Measurements from ENCODE around the gene OTUB1.

OTUB1 gene

DNA sequence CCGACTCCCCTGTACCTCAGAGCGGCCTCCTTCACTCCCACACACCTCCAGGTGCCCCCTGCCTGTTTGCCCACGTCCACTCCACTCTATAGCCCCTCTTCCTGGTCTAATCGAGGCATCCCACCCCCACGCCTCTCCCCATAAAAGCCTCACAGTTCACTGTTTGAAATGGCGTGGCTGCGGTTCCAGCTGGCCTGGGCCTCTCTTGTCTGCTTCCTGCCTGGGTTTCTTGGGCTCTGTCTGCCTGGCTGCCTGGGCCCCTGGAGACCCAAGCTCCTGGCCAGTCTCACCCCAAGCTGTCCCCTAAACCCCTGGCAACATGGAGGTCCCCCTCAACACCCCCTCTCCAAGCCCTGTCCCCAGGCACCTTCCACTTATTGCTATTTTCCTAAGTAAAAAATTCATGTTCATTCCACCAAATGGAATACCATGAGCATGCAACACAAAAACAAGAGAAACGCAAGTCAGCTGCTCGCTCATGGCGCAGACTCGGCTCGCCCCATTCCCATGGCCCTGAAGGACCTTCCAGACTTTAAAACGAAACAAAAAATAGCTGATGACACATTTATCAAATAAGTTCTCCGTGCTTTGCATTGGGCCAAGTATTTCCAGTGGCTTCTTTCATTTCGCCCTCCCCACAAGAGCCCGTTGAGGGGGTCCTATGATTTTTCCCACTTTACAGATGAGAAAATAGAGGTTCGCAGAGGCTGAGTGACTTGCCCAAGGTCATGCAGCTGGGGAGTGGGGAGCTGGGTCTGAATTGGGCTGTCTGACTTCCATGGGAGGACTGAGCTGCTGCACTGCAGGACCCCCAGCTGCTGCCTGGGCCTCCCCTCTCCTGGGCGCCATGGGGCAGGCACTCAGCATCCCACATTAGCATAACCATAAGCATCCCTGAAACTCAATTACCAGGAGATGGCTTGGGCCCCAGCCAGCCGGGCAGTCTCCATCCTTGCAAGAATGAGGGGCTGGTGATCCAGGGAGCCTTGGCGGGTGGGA lies 37.8 kb downstream of the OTUB1 start:
- DNase-seq (ENCODE audit: low spot score): no peak

DNA sequence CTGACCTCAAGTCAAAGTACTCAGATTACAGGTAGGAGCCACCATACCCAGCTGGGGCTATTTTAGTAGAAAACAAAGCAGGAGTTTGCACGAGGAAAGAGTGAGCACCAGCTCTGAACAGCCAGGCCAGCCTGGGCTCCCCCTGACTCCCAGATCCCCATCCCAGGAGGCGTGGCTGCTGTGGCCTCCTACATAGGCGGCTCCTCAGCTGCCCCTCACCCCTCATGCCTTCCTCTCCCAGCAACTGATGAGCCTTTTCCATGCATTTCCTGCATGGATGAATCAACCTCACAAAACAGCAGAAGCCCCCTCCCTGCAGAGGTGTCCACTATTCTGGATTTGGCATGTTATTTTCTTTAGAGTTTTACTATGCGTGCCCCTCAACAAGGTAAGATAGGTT lies 39.0 kb downstream of the OTUB1 start:
- no peak for DNase-seq (ENCODE audit: low spot score)

DNA sequence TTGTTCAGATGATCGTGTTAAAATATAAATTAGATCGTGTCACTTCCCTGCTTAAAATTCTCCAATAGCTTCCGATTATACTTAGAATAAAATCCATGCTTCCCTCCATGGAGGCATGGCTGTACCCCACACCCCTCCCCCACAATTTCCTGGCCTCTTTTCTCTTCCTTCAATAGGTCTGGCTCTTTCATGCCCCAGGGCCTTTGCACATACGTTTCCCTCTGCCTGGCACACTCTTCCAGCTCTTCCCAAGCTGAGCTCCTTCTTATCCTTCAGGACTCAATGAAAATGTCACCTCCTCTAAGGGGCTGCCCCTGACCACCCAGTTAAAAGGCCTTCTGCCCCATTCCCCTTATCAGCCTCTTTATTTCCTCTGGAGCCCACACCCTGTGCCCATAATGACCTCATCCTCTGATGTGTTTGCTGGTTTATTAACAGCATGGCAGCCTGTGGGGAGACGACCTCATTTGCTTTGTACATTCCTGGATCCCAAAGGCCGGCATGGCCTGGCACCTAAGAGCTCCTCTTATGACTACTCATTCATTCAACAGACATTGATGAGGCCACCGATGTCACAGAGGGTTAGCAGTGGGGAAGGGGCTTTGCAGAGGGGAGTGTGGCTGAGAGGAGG lies 40.5 kb downstream of the OTUB1 start:
- no peak for DNase-seq (ENCODE audit: low spot score)

DNA sequence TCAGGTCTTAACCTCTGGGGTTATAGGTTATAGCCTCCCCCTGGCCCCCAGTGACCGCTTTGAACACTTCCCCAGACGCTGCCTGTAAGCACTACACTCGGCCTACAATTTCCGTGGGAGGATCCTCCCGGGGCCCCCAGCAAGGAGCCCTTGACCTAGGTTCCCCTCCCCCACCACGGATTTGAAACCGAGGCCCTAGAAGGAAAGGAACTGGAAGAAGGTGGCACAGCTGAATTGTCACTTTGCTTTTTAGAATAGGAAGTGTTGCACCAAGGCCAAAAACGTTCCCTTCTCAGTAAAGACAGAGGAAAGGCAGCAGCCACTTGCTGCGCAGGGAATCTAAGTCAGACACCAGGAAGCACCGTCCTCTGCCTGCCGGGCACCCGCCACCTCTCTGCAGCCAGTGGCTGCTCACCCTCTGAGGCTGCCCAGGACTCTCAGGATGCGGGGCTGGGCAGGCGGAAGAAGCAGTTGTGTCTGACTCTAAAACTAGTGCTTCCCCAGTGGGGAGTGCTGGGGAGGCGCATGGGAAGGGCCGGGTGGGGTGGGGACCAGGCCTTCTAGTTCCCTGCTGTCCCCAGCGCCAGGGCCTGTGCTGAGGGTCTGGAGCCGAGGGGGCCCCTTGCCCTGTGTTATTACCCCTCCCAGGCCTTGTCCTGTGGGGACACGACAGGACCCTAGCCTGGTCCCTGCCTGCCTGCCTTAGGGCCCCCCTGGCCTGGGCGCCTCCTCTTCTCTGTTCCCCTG lies 41.6 kb downstream of the OTUB1 start:
- DNase-seq (ENCODE audit: low spot score): no peak

DNA sequence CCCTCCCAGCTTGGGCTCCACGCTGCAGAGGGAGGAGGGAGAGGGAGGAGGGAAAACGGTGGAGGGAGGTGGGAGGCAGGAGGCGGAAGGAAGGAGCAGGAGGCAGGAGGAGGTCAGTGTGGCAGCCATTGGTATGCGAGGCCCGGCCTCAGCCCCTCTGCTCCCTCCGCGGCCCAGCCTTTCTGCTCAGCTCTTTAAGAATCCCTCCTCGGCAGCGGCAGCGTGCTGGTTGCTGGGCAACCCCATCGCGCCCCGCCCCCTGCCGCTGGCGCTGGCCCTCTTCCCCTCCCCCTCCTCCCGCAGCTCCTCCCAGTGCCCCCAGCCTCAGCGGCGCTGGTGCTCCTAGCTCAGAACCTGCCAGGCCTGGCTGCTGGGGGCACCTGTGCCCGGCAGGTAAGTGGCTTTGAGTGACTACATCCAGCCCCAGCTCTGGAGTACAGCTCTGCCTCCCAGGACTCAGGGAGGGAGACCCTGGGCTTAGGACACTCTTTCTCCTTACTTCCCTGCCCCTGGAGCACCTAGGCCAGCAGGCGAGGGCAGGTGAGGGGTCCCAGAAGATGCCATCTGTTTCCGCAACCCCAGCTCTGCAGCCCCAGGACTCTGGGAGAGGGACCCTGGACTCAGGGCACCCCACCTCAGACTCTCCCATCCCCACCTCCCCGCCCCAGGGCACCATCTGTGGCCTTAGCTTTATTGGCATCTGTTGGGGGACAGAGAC lies 42.3 kb downstream of the OTUB1 start:
- peak; percentile 23 for DNase-seq (ENCODE audit: low spot score)

DNA sequence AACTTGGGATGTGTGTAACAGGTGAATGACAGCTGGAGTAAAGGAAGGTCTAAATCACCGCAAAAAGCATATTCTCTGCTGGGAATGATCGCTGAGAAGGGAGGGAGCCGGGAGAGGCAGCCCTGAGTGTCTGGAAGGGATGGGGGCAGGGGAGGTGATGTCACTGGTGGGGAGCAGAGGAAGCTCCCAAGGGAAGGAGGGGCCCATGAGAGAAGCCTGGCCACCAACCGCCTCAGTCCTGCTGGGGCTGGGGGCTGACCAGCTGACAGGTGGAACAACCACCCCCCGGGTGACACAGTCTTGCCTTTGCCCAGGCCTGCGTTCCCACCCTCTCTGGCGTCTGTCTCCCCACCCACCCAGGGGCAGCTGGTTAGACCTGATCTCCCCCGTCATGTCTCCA lies 43.5 kb downstream of the OTUB1 start:
- no peak for DNase-seq (ENCODE audit: low spot score)

DNA sequence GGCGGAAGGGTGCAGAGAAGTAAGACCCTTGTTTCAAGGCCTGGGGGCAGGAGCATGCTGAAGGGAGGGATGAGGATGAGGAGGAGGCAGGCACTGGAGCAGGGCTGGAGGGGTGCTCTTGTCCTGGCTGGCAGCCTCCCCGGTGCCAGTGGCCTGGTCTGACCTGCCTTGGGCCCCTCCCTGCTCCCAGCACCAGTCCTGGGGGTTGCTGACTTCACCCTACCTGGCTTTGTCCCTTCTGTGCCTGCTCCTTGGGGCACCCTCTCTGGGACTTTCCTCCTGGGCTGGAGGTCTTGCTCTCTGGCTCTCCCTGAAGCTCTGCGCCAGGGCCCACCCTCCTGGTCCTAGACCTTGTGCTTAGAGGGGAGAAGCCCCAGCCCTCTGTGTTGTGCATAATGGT lies 44.8 kb downstream of the OTUB1 start:
- no peak for DNase-seq (ENCODE audit: low spot score)

DNA sequence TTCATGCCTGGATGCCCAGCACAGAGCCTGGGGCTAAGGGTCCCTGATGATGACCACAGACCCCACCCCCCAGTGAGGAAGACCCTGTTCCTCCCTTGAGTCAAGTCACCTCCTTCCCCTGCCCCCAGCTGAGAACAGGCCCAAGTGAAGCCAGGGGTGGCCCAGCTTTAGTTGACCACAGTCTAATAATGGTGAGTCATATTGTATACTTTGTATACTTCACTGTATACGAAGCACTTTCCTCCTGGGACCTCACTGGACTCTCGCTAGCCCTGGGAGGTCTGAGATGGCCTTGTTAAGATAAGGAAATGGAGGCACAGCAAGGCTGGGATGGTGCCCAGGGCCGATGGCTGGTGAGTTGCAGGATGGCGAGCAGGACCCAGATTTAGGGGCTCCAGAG lies 45.8 kb downstream of the OTUB1 start:
- DNase-seq (ENCODE audit: low spot score): no peak

DNA sequence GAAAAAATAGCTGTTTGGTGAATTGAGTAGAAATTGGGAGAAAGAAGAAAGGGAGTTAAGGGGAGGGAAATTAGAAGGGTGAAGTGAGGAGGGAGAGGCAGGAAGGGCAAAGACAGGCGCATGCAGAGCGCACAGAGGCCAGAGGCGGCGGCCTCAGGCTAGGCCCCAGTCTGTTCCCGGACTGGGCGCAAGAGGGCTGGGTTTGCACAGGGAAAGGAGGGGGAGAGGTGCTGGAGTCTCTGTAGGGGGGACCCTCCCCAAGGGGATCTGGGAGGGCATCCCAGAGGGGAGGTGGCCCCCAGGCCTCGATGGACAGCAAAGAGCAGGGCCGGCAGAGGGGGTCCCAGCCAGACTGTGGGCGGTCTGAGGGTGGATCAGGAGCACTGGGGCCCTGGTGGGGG lies 48.2 kb downstream of the OTUB1 start:
- no peak for DNase-seq (ENCODE audit: low spot score)

DNA sequence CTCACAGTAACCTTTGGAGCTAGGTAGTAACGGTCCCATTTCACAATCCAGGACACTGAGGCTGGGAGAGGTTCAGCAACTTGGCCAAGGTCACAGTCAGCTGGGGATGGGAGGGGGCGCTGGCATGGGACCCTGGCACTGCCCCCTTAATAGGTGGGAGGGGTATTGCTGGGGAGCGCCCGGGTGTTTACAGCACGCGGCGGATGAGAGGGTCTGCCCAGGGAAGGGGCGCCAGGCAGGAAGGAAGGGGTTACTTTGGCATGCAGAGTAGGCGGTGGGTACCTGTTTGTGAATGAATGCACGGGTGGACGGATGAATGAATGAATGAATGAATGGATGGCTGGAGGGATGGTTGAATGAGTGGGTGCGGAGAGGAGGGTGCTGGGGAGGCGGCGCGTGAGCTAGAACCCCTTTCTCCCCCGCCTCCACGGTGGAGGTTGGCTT lies 48.9 kb downstream of the OTUB1 start:
- no peak for DNase-seq (ENCODE audit: low spot score)

DNA sequence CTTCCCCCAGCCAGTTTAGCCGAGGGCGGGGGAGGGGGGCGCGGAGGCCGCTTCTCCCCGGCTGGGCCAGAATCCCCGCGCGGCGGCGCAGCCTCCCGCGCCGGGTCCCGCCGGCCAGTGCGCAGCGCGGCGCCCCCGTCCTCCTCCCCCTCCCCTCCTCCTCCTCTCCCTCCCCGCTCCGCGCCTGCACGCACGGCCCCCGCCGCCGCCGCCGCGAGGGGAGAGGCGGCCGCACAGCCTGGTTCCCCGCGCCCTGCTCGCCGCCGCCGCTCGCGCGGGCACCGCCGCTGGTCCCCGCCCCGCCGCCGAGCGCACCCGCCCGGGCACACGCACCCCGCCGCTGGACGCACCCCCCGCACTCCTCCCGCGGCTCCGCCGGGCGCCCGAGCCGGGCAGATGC lies 49.3 kb downstream of the OTUB1 start, which contains the start of gene FLRT1:
Gene FLRT1 (plus strand): TSS at position 356 of the 400 bp plus-strand sequence. CDS start 80,337 bp downstream, outside the sequence.
- DNase-seq (ENCODE audit: low spot score): no peak

DNA sequence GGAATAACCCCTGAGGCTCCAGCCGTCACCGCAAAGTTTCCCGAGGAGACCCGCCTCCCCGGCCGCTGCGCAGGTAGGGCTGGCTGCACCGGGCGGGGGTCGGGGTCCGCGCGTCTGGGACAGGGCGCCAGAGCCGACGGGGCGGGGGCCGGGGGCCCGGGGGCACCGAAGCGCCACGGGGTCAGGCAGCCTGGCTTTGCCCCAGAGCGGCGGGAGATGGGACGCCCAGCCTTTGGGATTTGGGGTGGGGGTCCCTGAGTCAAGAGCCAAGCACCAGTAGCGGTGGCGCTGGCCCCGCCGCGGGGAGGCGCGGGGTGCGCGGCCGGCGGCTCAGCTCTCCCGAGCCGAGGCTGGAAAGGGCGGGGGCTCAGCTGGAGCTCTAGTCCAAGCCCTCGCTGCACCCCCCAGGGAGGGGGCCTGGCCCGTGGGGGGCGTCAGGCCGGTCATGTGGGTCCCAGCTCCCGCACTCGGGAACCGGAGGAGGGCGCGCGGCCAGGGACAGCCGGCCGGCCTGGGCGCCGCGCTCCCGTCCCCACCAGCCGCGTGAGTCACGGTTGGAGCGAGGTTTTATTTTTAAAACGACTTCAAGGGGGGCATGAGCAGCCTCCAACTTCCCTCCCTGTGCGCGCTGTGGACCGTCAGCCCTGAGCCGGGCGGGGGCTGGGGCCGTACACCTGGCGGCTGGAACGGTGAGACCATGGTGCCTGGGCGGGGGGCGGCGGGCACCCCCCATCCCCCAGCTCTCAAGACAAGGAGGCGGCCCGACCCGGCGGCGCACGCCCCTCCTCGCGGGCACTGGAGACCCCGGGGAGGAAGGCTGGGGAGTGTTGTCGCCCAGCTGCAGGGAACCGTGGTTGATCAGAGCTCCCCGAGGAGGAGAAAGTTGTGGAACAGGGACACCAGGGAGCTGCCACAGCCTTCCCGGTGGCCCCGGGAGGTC lies 50.1 kb downstream of the OTUB1 start:
- no peak for DNase-seq (ENCODE audit: low spot score)

DNA sequence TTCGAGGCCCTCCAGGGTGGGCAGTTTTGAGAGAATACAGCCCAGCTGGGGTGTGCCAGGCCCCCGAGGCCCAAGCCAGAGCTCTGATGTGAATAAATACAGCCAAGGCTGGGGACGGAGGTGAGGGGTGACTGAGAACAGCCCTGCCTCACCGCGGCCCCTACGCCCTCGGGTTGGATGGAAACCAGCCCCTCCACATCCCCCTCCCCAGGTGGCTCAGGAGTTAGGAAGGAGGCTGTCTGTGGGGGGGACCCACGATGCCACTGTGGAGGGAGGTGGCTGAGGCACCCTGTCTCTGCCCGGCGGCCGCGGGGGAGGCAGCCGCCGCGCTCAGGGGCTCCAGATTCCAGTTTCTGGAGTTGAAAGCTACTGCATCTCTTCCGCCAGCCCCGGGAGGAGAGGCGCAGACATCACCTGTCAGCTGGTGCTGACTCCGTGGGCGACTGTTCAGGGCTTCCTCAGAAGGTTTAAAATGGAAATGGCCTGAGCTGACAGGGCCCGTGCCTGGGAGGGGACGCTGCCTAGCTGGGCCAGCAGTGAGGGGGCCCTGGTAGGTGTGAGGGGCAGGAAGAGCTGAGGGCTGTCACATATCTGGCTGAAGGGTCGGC lies 50.9 kb downstream of the OTUB1 start:
- no peak for DNase-seq (ENCODE audit: low spot score)

DNA sequence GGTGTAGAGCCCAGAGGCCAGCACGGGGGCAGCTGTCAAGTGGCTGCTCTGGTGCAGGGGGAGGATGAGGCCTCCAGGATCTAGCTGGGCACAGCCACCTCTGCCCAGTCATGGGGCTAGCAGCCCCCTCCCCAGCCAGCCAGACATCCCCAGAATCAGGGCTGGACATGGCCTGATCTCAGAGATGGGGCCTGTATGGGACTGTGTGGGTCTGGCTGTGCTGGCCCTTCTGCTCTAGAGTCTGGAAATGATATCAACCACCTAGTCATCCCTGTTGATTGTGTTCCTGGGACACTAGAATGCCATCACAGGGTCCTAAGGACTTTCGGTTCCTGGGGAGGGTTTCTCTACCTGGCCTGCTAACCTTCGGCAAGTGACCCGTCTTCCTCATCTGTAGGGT lies 52.3 kb downstream of the OTUB1 start:
- no peak for DNase-seq (ENCODE audit: low spot score)

DNA sequence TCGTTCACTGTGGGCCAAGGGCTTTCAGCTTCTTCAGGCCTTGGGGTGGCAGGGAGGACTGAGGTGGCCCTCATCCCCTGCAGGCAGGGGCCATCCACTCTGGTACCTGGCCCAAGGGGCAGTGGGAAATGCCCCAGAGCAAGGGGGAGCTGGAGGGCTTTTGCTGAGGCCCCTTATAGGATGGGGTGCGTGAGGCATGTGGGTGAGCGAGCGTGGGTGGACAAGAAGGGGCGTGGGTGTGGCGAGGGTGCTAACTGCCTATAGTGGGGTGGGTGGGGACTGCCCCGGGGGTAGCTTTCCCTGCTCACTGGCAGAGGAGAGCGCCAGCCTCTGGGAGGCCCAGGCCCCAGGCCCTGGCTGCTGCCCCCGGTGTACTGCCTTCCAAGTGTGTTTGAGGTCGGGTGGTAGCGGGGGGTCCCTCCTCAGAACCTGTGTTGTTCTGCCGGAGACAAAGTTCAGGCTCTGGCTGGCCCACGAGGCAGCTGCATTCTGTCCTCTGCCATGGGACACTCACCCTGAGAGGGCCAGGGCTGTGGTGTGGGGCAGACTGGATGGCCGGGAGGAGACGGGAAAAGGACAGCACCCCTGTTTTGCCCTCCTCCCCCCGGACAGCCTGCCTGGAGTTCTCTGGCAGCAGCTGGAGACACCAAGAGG lies 52.9 kb downstream of the OTUB1 start:
- no peak for DNase-seq (ENCODE audit: low spot score)

DNA sequence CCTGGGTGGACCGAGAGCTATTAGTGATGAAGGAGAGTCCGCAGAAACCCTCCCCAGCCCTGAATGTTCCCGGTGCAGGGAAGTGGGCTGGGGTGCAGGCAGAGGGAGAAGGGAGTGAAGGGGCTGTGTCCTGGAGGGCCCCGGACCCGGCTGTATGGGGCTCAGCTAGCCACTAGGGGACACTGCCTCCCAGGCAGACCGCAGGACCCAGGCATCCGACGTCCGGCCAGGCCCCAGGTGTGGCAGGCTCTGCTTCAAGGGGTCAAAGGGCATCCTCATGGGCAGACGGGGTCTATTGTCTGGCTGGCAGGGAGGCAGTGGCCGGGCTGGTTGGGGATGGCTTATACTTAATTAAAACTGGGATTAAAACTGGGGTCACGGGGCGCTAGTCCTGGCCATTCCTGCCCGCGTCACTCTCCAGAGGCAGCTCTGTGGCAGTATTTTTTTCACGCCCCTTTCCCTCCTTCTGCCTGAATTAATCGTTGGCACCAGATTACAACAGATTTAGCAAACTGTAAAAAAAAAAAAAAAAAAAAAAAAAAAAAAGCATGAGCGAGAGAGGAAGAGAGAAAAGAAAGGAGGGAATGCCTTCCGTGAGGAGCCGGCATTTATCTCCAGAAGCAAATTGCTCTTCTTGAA lies 54.6 kb downstream of the OTUB1 start:
- DNase-seq (ENCODE audit: low spot score): no peak

DNA sequence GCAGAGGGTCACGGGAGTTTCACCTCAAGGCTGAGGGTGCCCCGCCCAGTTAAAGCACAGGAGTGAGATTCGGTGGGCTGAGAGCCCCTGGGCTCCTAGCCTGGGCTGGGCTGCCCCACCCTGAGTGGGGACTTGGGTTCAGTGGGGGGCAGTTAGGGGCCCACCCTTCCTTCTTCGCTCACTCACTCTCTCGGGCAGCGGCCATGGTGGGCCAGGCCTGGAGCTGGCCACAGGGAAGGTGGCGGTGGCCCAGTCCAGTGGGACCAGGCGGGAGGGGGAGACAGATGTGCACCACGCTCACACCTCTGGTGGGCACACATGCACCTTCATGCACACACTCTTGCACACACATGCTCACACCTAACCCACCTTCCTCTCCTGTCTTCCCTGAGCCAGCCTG lies 55.6 kb downstream of the OTUB1 start:
- no peak for DNase-seq (ENCODE audit: low spot score)

DNA sequence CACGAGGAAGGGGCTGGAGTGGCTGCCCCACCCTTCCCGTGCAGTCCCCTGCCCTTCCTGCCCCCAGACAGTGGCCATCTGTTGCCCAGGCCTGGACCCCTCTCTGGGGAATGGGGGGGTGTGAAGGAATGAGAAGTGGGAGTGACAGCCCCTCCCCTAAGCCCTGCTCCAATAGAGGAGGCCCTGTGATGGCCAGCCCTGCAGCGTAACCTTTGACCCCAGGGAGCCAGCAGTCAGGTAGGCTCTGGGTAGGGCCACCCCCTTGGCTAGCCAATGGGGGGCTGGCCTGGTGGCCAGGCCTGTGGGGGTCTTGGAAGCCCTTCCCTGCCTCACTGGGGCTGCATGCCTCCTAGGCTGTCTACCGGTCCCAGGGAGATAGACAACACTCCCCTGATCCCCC lies 56.1 kb downstream of the OTUB1 start:
- no peak for DNase-seq (ENCODE audit: low spot score)

DNA sequence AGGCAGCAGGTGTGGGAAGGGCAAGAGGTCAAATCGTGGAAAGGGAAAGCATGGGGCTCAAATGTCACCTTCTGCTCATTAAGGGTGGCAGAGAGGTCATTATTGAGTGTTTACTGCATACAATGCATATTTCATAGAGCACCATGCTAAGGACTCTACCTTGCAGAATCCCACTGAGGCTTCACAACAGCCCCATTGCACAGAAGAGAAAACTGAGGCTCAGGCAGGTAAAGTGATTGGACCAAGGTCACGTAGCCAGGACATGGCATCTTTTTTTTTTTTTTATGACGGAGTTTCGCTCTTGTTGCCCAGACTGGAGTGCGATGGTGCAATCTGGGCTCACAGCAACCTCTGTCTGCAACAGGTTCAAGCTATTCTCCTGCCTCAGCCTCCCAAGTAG lies 57.3 kb downstream of the OTUB1 start:
- DNase-seq (ENCODE audit: low spot score): no peak
